ENCODE results near the gene SEC11A.

The SEC11A gene

GRCh38 chr15:84716036-84716732 lies at the start of gene SEC11A:
Gene SEC11A (minus strand): TSS chr15:84716139. CDS start chr15:84716075, 64 bp downstream.
- TF ChIP-seq, protein P1, sequence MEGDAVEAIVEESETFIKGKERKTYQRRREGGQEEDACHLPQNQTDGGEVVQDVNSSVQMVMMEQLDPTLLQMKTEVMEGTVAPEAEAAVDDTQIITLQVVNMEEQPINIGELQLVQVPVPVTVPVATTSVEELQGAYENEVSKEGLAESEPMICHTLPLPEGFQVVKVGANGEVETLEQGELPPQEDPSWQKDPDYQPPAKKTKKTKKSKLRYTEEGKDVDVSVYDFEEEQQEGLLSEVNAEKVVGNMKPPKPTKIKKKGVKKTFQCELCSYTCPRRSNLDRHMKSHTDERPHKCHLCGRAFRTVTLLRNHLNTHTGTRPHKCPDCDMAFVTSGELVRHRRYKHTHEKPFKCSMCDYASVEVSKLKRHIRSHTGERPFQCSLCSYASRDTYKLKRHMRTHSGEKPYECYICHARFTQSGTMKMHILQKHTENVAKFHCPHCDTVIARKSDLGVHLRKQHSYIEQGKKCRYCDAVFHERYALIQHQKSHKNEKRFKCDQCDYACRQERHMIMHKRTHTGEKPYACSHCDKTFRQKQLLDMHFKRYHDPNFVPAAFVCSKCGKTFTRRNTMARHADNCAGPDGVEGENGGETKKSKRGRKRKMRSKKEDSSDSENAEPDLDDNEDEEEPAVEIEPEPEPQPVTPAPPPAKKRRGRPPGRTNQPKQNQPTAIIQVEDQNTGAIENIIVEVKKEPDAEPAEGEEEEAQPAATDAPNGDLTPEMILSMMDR (IDR thresholded peaks at IDR 0.05; ENCODE audit: control insufficient read depth, extremely low read depth, insufficient read depth): no peak
- peak within 1 kb of the TSS; percentile 99 for H3K4me3 ChIP-seq (ENCODE audit: low read depth, low read length)
- DNase-seq (ENCODE audit: low read depth): peak; percentile 89

DNA sequence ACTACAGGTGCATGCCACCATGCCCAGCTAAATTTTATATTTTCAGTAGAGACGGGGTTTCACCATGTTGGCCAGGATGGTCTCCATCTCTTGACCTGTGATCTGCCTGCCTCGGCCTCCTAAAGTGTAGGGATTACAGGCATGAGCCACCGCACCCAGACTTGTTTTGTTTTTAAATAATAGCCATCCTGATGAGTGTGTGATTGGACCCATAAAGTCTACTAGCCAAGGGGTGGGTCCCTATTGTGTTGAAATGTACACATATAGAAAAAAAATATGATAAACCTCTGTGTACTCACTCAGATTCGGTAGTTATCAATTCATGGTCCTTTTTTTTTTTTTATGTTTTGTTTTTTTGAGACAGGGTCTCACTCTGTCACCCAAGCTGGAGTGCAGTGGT lies 49.7 kb upstream of the SEC11A start:
- TF ChIP-seq, protein P1 (IDR thresholded peaks at IDR 0.05; ENCODE audit: control insufficient read depth, extremely low read depth, insufficient read depth): no peak
- H3K4me3 ChIP-seq (ENCODE audit: low read depth, low read length): no peak overlapping the region
- DNase-seq (ENCODE audit: low read depth): no peak

DNA sequence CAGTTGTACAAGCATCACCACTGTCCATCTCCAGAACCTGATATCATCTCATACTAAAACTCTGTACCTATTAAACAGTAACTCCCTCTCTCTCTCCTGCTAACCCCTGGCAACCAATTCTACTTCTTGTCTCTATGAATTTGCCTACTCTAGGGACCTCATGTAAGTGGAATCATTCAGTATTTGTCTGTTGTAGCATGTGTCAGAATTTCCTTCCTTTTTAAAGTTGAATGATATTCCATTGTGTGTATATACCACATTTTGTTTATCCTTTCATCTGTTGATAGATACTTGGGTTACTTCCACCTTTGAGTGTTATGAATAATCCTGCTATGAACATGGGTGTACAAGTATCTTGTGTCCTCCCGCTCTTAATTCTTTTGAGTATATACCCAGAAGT lies 49.0 kb upstream of the SEC11A start:
- DNase-seq (ENCODE audit: low read depth): no peak
- TF ChIP-seq, protein P1 (IDR thresholded peaks at IDR 0.05; ENCODE audit: control insufficient read depth, extremely low read depth, insufficient read depth): no peak
- no peak overlapping the region for H3K4me3 ChIP-seq (ENCODE audit: low read depth, low read length)

DNA sequence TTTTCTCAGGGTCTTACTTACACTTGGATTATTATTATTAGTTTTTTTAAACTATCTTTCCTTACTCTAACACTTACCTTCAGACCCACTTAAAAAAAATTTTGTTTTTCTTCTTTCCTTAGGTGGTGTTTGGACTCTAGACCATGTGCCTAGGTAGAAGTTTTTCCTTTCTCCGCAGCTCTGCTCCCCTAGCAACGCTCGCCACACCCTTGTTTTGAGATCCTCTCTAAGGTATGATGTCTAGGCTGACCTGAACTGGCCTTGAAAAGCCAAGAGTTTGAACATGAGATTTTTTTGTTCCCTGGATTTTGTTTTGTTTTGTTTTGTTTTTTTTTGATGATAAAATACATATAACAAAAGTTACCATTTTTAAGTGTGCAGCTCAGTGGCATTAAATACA lies 48.6 kb upstream of the SEC11A start:
- TF ChIP-seq, protein P1 (IDR thresholded peaks at IDR 0.05; ENCODE audit: control insufficient read depth, extremely low read depth, insufficient read depth): no peak
- H3K4me3 ChIP-seq (ENCODE audit: low read depth, low read length): no peak overlapping the region
- no peak for DNase-seq (ENCODE audit: low read depth)

DNA sequence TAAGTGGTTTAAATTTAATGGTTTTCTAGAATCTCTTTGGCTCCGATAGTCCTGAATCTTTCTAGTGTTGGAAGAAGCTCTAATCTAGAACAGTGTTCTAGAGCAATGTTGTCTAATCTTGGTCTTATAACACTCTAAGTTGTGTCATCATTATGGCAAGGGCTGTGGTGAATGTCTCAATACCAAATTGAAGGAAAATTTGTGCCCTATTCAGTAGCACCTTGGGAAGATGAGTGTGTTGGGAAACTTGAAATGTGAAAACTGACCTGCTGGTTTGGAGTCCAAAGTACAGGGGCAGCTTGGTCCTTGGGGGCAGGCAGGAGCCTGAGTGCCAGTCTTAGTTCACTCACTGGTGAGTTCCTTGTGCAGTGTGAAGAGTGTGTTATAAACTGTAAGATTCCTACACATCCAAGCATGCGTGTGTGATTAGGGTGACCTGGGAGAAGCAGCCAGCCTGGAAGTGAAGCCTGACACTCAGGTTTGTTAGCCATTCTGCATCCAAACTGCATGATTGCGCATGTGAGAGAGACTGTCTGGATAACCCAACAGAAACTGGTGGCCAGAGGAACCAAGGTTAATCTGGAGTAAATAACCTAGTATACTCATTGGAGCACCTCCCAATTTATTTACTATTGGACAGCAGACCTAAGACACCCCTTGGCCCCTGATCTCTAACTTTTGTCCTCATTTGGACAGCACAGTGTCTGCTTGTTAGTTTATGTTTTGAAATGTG lies 47.1 kb upstream of the SEC11A start:
- TF ChIP-seq, protein P1 (IDR thresholded peaks at IDR 0.05; ENCODE audit: control insufficient read depth, extremely low read depth, insufficient read depth): no peak
- DNase-seq (ENCODE audit: low read depth): no peak
- H3K4me3 ChIP-seq (ENCODE audit: low read depth, low read length): no peak overlapping the region

DNA sequence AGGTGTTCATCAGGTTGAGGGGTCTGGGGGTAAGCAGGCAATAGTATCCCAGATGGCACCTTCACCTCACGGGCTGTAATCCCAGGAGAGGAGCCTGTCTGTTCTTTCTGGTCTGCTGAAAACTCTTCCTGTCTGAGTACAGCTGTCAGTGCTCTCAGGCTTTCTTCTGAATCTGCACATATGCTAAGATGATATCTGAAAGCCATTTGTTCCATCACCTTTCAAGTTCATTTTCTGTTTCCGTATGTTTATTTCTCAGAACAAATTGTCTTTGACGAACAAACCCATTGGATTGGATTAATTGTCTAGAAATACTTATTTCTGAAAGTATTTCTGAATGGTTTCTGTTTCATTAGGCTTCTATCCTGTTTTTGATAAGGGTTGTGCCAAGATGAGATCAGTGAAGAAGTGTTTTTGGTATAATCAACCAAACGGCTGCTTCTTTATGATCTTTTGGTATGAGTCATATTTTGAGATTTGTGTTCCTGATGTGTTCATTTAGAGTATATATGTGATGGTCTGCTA lies 45.7 kb upstream of the SEC11A start:
- TF ChIP-seq, protein P1 (IDR thresholded peaks at IDR 0.05; ENCODE audit: control insufficient read depth, extremely low read depth, insufficient read depth): no peak
- H3K4me3 ChIP-seq (ENCODE audit: low read depth, low read length): no peak overlapping the region
- DNase-seq (ENCODE audit: low read depth): no peak
